ENCODE measurements around the gene LGALS1. TPM values are rescaled to one million over a fixed set of nuclear protein-coding genes. Genes with fewer than 3 reads are reported as not detected.
"Not testable (repeated sequence)": the region's sequence is repeated elsewhere in the genome, so short reads cannot be mapped to it uniquely, and the experiment has no call there.

LGALS1 gene
- total RNA-seq, 2 experiments from 2014 or later, result 166 to 171 TPM

- peaks cover 2% of the 10 kb centered on the region for H3K36me3 Mint-ChIP-seq
- no peaks in the 10 kb centered on the region for H3K9me3 Mint-ChIP-seq
- DNase-seq, result no peak
- H3K4me3 Mint-ChIP-seq, result no peak overlapping the region
- H3K27ac Mint-ChIP-seq, result no peak overlapping the region
- H3K27me3 Mint-ChIP-seq, result no peaks in the 10 kb centered on the region
- H3K4me1 Mint-ChIP-seq, result no peaks in the 10 kb centered on the region
These were observed 33.4 kb downstream of the LGALS1 start for GRCh38 chr22:37708580-37709444.

- H3K27ac Mint-ChIP-seq, result no peak overlapping the region
- H3K4me3 Mint-ChIP-seq, result no peak overlapping the region
- H3K36me3 Mint-ChIP-seq, result peaks cover 2% of the 10 kb centered on the region
- H3K4me1 Mint-ChIP-seq, result no peaks in the 10 kb centered on the region
- no peaks in the 10 kb centered on the region for H3K9me3 Mint-ChIP-seq
- no peak for DNase-seq
- H3K27me3 Mint-ChIP-seq, result no peaks in the 10 kb centered on the region
These were observed 34.0 kb downstream of the LGALS1 start for GRCh38 chr22:37709445-37709765.

- H3K27me3 Mint-ChIP-seq, result no peaks in the 10 kb centered on the region
- H3K27ac Mint-ChIP-seq, result no peak overlapping the region
- H3K9me3 Mint-ChIP-seq, result no peaks in the 10 kb centered on the region
- no peaks in the 10 kb centered on the region for H3K36me3 Mint-ChIP-seq
- H3K4me3 Mint-ChIP-seq, result no peak overlapping the region
- no peak for DNase-seq
- H3K4me1 Mint-ChIP-seq, result no peaks in the 10 kb centered on the region
These were observed 35.2 kb downstream of the LGALS1 start for GRCh38 chr22:37710675-37711074.

GRCh38 chr22:37711490-37711889, 36.1 kb downstream of the LGALS1 start:
- Mint-ChIP-seq H3K36me3 (no peaks in the 10 kb centered on the region), H3K4me1 (no peaks in the 10 kb centered on the region), H3K4me3 (no peak overlapping the region), H3K27ac (no peak overlapping the region), H3K27me3 (no peaks in the 10 kb centered on the region), H3K9me3 (no peaks in the 10 kb centered on the region)
- no peak for DNase-seq

- Mint-ChIP-seq H3K27me3 (no peaks in the 10 kb centered on the region), H3K36me3 (no peaks in the 10 kb centered on the region), H3K9me3 (no peaks in the 10 kb centered on the region)
These were observed 38.3 kb downstream of the LGALS1 start for GRCh38 chr22:37713761-37714160.

GRCh38 chr22:37714634-37715033, 39.2 kb downstream of the LGALS1 start:
- no peak overlapping the region for H3K27ac Mint-ChIP-seq
- H3K36me3 Mint-ChIP-seq, result no peaks in the 10 kb centered on the region
- no peaks in the 10 kb centered on the region for H3K9me3 Mint-ChIP-seq
- DNase-seq, result no peak
- no peak overlapping the region for H3K4me3 Mint-ChIP-seq
- no peaks in the 10 kb centered on the region for H3K4me1 Mint-ChIP-seq
- no peaks in the 10 kb centered on the region for H3K27me3 Mint-ChIP-seq

More at GRCh38 chr22:37713761-37714160, 38.3 kb downstream of the LGALS1 start:
- no peak for DNase-seq
- Mint-ChIP-seq H3K4me1 (no peaks in the 10 kb centered on the region), H3K27ac (no peak overlapping the region), H3K4me3 (no peak overlapping the region)

GRCh38 chr22:37715760-37716159, 40.3 kb downstream of the LGALS1 start:
- no peak overlapping the region for H3K27ac Mint-ChIP-seq
- DNase-seq, result no peak
- no peaks in the 10 kb centered on the region for H3K4me1 Mint-ChIP-seq
- H3K9me3 Mint-ChIP-seq, result no peaks in the 10 kb centered on the region
- H3K36me3 Mint-ChIP-seq, result no peaks in the 10 kb centered on the region
- no peak overlapping the region for H3K4me3 Mint-ChIP-seq
- H3K27me3 Mint-ChIP-seq, result no peaks in the 10 kb centered on the region

- Mint-ChIP-seq H3K27ac (no peak overlapping the region), H3K27me3 (no peaks in the 10 kb centered on the region), H3K4me3 (no peak overlapping the region), H3K4me1 (no peaks in the 10 kb centered on the region), H3K9me3 (no peaks in the 10 kb centered on the region), H3K36me3 (no peaks in the 10 kb centered on the region)
- DNase-seq, result no peak
These were observed 41.3 kb downstream of the LGALS1 start for GRCh38 chr22:37716708-37717107.

- not testable (repeated sequence) for H3K36me3 Mint-ChIP-seq, H3K9me3 Mint-ChIP-seq, H3K4me1 Mint-ChIP-seq, DNase-seq, H3K27me3 Mint-ChIP-seq, H3K27ac Mint-ChIP-seq, H3K4me3 Mint-ChIP-seq
These were observed 41.8 kb downstream of the LGALS1 start for GRCh38 chr22:37717235-37717634.

GRCh38 chr22:37717746-37718305, 42.4 kb downstream of the LGALS1 start:
- H3K27me3 Mint-ChIP-seq, H3K36me3 Mint-ChIP-seq, H3K9me3 Mint-ChIP-seq, DNase-seq, H3K4me3 Mint-ChIP-seq, H3K27ac Mint-ChIP-seq, H3K4me1 Mint-ChIP-seq: not testable (repeated sequence)

- DNase-seq, result no peak
- H3K27ac Mint-ChIP-seq, result no peak overlapping the region
- no peak overlapping the region for H3K4me3 Mint-ChIP-seq
- H3K27me3 Mint-ChIP-seq, result no peaks in the 10 kb centered on the region
- H3K9me3 Mint-ChIP-seq, result no peaks in the 10 kb centered on the region
- peaks cover 2% of the 10 kb centered on the region for H3K4me1 Mint-ChIP-seq
- no peaks in the 10 kb centered on the region for H3K36me3 Mint-ChIP-seq
These were observed 50.3 kb downstream of the LGALS1 start for GRCh38 chr22:37725551-37726240.

GRCh38 chr22:37726241-37726887, 50.9 kb downstream of the LGALS1 start:
- Mint-ChIP-seq H3K4me1 (peaks cover 2% of the 10 kb centered on the region), H3K9me3 (no peaks in the 10 kb centered on the region), H3K27ac (no peak overlapping the region), H3K27me3 (no peaks in the 10 kb centered on the region), H3K36me3 (no peaks in the 10 kb centered on the region), H3K4me3 (no peak overlapping the region)
- no peak for DNase-seq

- no peak for DNase-seq
- Mint-ChIP-seq H3K27ac (no peak overlapping the region), H3K27me3 (no peaks in the 10 kb centered on the region), H3K36me3 (no peaks in the 10 kb centered on the region), H3K4me1 (peaks cover 2% of the 10 kb centered on the region), H3K9me3 (no peaks in the 10 kb centered on the region), H3K4me3 (no peak overlapping the region)
These were observed 53.2 kb downstream of the LGALS1 start for GRCh38 chr22:37728620-37729019.
